ENCODE data around the gene SLC1A7. TPM values are rescaled to one million over a fixed set of nuclear protein-coding genes. Genes with fewer than 3 reads are reported as not detected.
A peak's percentile ranks its signal among the peaks of the same experiment; 100 is the strongest.

SLC1A7 gene
- total RNA-seq, 6 experiments from 2014 or later, result 0.31 to 1.3 (median 0.61) TPM

DNA sequence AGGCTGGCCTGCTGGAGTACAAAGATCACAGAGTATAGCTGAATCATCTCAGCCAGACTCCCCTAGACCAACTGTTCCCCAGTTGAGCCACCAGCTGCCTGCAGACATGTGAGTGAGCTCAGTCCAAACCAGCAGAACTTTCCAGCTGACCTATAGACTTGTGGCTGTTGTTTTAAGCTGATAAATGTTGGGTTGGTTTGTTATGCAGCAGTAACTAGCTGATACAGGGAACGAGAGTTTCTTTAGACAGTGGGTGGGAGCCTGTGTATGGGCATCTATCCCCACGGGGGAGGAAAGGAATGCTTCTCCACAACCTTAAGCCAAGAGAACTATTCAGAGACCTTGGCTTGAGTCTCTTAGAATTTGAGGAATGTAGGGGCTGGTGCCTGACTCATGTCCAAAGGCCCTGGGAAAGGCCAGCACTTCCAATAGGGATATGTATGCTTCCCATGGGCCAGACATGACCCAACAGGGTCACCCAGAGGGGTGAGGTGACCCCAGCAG, 30.1 kb downstream of the SLC1A7 start:
- Histone ChIP-seq H3K27ac (no peak overlapping the region), H3K36me3 (no peaks in the 10 kb centered on the region), H3K4me3 (no peak overlapping the region), H3K27me3 (no peaks in the 10 kb centered on the region), H3K4me1 (peaks cover 0 to 21% (median 3%) of the 10 kb centered on the region in 4 donors), H3K9me3 (no peaks in the 10 kb centered on the region)
- ATAC-seq (no peak), DNase-seq (no peak)
- intact Hi-C loops (cut with DNase I), result no loop called here
- 86% methylated on average over 1 of the region's 2 CpGs for WGBS (ENCODE audit: insufficient coverage, low coverage, low lambda C conversion rate, missing lambda C conversion rate)
- TF ChIP-seq POLR2A (IDR thresholded peaks at IDR 0.05), result no peak
- TF ChIP-seq, protein P1, sequence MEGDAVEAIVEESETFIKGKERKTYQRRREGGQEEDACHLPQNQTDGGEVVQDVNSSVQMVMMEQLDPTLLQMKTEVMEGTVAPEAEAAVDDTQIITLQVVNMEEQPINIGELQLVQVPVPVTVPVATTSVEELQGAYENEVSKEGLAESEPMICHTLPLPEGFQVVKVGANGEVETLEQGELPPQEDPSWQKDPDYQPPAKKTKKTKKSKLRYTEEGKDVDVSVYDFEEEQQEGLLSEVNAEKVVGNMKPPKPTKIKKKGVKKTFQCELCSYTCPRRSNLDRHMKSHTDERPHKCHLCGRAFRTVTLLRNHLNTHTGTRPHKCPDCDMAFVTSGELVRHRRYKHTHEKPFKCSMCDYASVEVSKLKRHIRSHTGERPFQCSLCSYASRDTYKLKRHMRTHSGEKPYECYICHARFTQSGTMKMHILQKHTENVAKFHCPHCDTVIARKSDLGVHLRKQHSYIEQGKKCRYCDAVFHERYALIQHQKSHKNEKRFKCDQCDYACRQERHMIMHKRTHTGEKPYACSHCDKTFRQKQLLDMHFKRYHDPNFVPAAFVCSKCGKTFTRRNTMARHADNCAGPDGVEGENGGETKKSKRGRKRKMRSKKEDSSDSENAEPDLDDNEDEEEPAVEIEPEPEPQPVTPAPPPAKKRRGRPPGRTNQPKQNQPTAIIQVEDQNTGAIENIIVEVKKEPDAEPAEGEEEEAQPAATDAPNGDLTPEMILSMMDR (IDR thresholded peaks at IDR 0.05), result no peak

DNA sequence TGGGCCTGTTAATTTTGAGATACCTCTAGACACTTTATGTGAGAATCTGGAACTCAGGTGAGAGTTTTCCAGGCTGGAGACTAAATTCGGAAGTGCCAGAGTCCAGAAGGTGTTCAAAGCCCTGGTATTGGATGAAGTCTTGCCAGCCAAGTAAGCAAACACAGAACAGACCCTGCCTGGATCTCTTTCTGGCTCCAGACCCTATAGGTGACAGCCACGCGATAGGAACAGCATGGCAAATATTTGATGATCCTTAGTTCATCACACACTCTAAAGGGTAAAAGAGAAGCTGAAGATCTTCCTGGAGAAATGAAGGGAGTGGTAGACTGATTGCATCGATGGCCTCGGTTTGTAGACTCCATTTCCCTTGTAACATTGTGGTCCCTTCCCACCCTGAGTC, 30.7 kb downstream of the SLC1A7 start:
- TF ChIP-seq POLR2A (IDR thresholded peaks at IDR 0.05), result no peak
- TF ChIP-seq, protein P1 (IDR thresholded peaks at IDR 0.05), result no peak
- H3K9me3 ChIP-seq, result no peaks in the 10 kb centered on the region
- H3K27ac ChIP-seq, result no peak overlapping the region
- intact Hi-C loops (cut with DNase I), result no loop called here
- peak in 2 of 4 donors; percentile 9 to 14 for ATAC-seq
- H3K4me3 ChIP-seq, result no peak overlapping the region
- H3K27me3 ChIP-seq, result no peaks in the 10 kb centered on the region
- no peak for DNase-seq
- H3K36me3 ChIP-seq, result no peaks in the 10 kb centered on the region
- 36% methylated on average over 2 of the region's 5 CpGs for WGBS (ENCODE audit: insufficient coverage, low coverage, low lambda C conversion rate, missing lambda C conversion rate)
- peaks cover 0 to 21% (median 3%) of the 10 kb centered on the region in 4 donors for H3K4me1 ChIP-seq

DNA sequence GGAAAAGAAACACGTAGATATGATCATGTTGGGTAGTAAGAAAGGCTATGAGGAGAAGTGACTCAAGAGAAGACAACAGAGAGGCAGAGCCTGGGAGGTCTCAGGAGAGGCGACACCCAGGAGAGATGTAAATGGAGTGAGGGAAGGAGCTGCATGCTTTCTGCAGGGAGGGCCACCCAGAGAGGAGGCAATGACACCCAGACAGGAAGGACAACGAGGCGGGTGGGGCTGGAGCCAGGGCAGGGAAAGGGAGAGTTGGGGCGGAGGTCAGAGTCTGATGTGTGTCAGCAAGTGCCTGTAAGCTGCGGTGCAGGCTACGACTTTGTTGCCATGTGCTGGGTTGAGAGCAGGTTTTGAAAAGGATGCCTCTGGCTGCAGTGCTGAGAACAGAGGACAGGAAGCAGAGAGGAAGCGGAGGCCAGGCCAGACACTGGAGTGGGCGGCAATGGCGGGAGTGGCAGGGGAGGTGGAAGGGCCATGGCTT, 31.3 kb downstream of the SLC1A7 start:
- Histone ChIP-seq H3K36me3 (no peaks in the 10 kb centered on the region), H3K4me3 (no peak overlapping the region), H3K27me3 (no peaks in the 10 kb centered on the region), H3K9me3 (no peaks in the 10 kb centered on the region), H3K4me1 (peaks cover 0 to 21% (median 3%) of the 10 kb centered on the region in 4 donors), H3K27ac (no peak overlapping the region)
- intact Hi-C loops (cut with DNase I), result no loop called here
- ATAC-seq (peak; percentile 41 to 76 (median 65)), DNase-seq (peak; percentile 57 to 69 (median 66))
- WGBS (ENCODE audit: insufficient coverage, low coverage, low lambda C conversion rate, missing lambda C conversion rate), result 49% methylated on average over 8 of the region's 10 CpGs
- TF ChIP-seq, protein P1 (IDR thresholded peaks at IDR 0.05), result no peak
- no peak for TF ChIP-seq POLR2A (IDR thresholded peaks at IDR 0.05)

DNA sequence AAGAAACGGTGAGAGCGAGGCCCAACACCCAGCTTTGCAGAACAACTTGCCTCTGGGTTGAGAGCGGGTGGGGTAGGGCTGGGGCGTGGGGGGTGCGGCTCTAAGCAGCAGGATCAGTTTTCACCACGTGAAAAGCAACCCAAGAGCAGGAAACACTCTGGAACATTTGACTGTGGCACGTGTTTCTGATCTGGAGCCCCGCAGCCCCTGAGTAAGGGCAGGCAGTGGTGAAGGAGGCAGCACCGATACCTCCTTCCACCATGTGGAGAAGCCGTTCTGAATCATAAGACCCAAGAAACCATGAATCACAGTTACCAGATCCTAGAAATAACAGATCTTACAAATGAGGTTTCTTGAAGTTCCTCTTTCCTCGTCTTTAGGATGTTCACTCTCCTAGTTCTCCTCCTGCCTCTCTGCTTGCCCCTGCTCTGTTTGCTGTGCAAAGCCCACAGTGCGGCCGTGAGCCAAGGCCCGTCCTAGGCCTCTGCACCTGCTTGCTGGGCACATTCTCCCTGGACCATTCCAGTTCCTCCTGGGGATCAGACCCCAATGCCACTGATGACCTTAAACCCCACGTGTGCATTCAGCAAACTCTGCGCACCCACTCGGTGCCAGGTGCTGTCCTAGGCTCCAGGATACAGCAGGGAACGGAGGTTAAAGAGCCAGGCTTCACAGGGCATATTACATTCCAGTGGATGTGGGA, 31.9 kb downstream of the SLC1A7 start:
- ATAC-seq (no peak), DNase-seq (no peak)
- H3K4me3 ChIP-seq, result no peak overlapping the region
- H3K36me3 ChIP-seq, result no peaks in the 10 kb centered on the region
- H3K4me1 ChIP-seq, result peaks cover 0 to 21% (median 3%) of the 10 kb centered on the region in 4 donors
- 74% methylated on average over 6 of the region's 18 CpGs for WGBS (ENCODE audit: insufficient coverage, low coverage, low lambda C conversion rate, missing lambda C conversion rate)
- no peaks in the 10 kb centered on the region for H3K9me3 ChIP-seq
- no peaks in the 10 kb centered on the region for H3K27me3 ChIP-seq
- no peak overlapping the region for H3K27ac ChIP-seq
- intact Hi-C loops (cut with DNase I), result no loop called here
- no peak for TF ChIP-seq POLR2A (IDR thresholded peaks at IDR 0.05)
- TF ChIP-seq, protein P1 (IDR thresholded peaks at IDR 0.05), result no peak
